HG03139 (cell line): ENCODE data around the gene GTPBP1.

Source experiments
- ATAC-seq: cut with Tn5 transposase; IDR thresholded peaks from one replicate; pipeline ENCODE4 v1.9.1; 2021; ENCODE audit not compliant: unreplicated experiment

The GTPBP1 gene

DNA sequence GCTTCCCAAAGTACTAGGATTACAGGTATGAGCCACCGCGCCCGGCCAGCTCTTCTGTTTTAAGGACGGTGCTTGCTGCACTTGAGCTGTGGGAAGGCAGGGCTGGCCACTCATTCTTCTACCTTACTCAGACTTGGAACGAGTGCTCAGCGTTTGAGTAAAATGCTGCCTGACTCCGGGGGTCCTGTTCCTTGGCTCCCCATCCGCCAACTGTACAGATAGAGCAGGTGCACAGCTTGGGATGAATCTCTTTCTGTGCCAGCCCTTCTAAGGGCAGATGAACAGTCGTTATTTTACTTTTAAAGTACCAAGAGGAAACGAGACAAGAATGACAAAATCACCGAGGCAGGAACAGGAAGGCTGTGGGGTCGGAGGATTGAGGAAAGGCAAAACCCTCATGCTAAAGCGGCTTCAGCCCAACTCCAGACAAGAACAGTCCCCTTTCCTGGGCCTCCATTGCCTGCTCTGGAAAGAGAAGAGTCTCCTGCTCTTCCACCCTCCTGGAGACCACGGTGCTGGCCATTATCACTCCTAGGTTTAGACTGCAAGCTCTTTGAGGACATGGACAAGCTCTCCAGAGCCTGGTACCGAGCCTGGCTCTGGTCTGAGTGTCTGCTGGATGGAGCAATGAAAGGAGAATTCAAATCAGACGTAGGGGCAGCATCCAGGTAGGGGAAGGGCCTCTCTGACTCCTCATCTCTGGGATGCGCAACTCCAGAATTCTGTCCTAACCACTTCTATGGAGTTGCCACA lies 51.1 kb downstream of the GTPBP1 start:
- ATAC-seq = no peak

- ATAC-seq = no peak
Measured at GRCh38 chr22:38757464-38757757, 51.7 kb downstream of the GTPBP1 start.

DNA sequence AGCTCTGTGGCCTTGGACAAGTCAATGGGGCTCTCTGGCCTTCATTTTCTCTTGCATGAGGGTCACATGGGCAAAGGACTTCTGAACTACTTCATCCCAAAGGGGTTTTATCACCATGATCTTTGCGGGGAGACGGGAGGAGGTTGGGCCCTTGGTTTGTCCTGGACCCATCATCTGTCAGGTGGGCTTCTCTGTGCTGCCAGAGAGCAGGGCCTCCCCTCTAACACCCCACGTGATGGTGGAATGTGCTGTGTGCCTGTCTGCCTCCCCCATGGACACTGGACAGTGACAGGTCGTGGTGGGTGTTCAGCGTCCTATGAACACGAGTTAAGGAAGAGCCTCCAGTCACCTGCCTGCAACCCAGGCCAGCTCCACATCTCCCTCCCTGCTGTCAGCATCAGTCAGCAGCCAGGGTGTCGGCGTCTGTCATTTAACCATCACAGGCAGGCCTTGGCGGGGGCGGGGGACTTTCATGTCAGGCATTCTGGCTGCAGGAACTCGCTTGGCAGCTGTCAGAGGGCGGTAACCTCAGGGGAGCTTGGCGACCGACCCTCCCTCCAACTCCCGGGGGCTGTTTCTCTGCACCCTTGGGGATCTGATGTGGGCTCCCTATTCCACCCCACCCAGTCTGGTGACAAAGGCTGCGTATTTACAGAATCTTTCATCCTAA lies 52.7 kb downstream of the GTPBP1 start:
- ATAC-seq = no peak

DNA sequence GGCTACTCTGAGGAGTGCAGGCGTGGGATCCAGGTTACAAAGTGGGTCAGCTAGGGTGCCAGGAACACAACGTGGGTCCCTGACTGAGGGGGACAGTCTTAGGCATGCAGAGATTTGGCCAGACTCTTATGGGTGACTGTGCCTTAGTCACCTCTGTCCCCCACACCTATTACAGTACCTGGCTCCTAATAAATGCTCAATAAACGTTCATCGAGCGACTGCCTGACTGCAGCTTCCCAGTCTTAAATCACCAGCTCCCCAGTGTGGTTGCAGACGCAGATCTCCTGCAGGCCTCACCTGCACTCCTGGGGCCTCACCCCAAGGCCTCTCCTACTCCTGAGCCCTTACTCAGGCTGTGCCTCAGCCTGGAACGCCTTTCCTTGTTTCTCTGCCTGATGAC lies 53.3 kb downstream of the GTPBP1 start:
- ATAC-seq = no peak

GRCh38 chr22:38760477-38761201 lies 54.9 kb downstream of the GTPBP1 start:
- ATAC-seq = no peak

DNA sequence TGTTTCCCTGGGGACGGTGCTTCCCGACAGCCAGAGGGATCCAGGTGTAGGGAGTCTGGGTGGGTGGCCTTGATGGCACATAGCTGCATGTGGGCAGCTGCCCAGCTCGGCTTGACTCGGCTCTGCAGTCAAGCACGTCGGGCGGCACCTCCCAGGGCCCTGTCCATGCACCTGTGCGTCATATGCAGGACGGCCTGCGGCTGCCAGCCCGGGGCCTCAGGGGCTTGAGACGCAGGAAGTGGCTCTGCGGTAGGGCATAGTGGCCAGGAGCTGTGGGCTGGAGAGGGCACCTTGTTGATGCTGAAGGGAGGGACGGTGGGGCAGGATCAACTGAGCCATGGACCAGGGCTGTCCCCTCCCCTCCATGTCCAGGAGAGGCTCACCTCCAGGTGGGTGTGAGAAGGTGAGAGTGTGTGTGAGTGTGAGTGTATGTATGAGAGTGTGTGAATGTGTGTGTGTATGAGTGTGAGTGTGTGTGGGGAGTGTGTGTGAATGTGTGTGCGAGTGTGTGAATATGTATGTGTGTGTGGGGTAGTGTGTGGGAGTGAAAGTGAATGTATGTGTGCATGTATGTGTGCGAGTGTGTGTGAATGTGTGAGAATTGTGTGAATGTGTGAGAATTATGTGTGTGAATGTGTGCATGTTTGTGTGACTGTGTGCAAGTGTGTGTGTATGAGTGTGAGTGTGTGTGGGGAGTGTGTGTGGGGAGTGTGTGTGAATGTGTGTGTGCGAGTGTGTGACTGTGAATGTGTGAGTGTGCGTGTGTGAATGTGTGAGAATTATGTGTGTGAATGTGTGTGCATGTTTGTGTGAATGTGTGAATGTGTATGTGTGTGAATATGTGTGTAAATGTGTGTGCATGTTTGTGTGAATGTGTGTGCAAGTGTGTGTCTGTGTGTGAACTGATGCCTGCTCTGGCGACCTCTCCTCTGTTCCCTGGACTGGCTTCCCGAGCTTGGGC lies 55.7 kb downstream of the GTPBP1 start:
- ATAC-seq = no peak

GRCh38 chr22:38762551-38762983 lies 56.8 kb downstream of the GTPBP1 start:
- no peak for ATAC-seq

DNA sequence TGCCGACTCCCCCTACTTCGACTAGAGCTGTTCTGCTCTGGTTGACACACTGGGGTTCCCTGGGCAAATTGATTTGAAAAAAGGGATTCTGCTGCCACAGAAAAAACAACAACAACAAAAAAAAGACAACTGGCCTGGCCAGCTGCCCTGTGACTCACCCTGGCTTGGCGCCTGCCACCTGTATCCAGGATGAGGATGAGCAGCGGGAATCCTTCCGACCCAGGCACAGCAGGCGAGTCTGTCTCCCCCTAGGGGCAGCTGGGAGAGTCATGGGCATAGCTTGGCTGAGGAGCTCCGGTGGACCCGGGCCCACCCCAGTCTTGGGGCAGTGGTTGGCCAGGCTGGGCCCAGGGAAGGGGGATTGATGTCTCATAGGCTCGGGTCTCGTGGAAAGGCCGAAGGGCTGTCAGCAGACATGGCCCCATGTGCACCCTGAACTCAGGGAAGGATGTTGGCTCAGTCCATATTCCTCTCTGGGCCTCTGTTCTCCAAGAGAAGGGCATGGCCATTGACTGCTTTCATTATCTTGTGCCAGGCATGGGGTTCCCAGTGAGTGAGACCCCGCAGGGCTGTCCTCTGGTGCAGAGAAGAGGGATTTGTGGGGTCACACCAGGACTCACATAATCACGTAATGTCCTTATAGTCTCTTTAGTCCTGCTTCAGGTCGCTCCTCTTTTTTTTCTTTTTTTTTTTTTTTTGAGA lies 60.5 kb downstream of the GTPBP1 start:
- ATAC-seq = no peak

GRCh38 chr22:38767313-38767712 lies 61.6 kb downstream of the GTPBP1 start:
- no peak for ATAC-seq

- no peak for ATAC-seq
Measured at GRCh38 chr22:38768036-38768435, 62.3 kb downstream of the GTPBP1 start.

DNA sequence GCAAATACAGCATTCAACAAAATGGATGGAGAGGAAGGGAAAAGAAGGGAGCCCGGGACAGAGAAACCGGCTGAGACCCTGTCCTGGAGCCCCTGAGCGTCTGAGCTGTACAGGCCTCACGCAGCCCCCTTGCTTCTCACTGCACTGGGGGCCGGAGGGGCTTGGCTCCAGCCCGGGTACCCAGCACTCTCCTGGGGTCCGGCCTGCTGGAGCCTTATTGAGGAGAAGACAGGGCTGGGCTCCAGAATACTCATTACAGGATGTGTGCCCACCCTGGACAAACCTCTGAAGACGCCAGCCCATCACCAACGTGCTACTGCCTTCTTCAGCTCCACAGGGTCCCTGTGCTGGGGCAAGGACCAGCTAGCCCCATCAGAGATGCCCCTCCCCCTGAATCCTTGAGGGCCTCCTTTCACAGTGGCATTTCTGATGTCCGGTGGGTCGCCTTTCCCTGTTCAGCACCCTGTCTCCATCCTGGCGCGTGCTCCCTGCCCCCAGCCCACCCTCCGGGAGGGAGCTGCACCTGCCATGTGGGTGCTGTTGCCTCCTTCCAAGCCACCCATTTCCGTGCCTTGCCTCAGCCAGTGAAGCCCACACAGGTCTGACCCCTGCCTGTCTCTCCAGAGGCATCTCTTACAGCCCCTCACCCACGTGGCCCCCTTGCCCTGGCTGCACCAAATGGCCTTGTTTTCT lies 64.7 kb downstream of the GTPBP1 start:
- no peak for ATAC-seq

- ATAC-seq = no peak
Measured at GRCh38 chr22:38772623-38772873, 66.8 kb downstream of the GTPBP1 start.

GRCh38 chr22:38773363-38773946 lies 67.7 kb downstream of the GTPBP1 start:
- no peak for ATAC-seq

DNA sequence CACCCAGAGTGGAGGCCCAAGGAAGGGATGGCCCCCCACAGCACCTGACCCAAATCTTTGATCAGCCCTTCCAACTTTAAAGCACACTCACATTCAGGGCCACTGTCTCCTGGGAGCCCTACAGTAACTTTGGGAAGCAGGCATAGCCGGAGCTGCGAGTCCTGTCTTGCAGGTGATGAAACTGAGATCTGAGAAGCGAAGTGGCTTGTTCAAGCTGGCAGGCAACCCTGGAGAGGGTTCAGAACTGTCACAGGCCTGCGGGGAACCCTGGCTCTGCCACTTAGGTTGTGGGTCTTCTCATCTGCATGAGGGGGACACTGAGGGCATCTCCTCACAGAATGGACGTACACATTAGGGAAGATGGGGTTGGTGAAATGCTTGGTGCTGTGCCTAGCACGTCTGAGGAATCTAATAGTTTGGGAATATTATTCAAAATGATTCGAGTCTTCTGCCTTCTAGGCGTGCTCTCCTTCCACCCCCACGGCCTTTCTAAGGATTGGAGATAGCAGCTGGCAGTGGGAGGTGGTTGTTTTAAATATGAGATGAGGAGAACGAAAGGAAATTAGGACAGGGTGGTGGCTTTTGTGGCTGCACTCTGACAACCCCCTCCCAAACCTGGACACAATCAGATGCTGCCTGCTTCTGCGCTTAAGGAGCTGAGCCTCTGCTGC lies 68.9 kb downstream of the GTPBP1 start:
- ATAC-seq = no peak

- ATAC-seq = no peak
Measured at GRCh38 chr22:38775656-38776055, 69.9 kb downstream of the GTPBP1 start.

DNA sequence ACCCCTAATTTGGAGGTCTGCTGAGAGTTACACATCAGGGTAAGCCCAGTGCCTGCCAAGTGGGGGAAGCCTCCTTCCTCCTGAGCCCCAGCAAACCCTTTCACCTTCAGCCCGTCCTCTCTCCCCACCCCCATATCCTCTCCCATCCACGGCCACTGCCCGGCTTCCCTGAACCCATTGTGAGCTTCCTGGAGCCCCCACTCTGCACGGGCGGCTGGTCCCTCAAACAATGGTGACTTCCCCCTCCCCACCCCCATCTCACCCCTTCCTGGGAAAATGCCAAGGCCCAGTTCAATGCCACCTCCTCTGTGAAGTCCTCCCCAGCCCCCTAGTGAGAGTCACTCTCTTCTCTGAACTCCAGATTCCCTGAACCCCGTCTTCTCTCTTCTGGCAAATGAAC lies 70.3 kb downstream of the GTPBP1 start:
- ATAC-seq = no peak

DNA sequence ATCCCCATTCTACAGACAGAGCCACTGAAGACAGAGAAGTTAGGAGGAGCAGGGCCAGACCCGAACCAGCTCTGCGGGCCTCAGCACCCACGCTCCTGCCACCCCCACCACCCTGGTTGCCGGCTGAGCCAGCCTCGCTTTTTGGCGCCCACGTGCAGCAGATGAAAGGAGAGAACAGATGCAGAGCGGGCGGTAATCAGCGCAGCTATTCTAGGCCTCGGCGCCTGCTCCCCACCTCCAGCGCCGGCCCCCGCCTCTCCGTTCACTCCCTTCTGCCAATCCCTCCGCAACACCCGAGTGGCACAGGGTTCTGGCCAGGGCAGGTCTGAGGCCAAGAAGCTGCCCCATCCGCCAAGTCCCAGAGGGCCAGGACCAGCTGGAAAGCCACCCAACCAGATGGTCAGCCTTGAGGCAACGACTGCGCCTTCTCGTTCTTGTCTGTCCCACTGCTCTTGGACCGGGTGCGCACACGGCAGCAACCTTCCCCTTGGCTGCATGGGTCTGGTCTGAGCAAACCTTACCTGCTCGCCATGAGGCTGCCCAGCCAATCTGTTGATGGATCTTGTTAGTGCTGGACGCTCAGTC lies 71.4 kb downstream of the GTPBP1 start:
- ATAC-seq = no peak

GRCh38 chr22:38781033-38781432 lies 75.3 kb downstream of the GTPBP1 start:
- ATAC-seq = no peak
